ENCODE measurements around the gene ALDH1A1.

DNA sequence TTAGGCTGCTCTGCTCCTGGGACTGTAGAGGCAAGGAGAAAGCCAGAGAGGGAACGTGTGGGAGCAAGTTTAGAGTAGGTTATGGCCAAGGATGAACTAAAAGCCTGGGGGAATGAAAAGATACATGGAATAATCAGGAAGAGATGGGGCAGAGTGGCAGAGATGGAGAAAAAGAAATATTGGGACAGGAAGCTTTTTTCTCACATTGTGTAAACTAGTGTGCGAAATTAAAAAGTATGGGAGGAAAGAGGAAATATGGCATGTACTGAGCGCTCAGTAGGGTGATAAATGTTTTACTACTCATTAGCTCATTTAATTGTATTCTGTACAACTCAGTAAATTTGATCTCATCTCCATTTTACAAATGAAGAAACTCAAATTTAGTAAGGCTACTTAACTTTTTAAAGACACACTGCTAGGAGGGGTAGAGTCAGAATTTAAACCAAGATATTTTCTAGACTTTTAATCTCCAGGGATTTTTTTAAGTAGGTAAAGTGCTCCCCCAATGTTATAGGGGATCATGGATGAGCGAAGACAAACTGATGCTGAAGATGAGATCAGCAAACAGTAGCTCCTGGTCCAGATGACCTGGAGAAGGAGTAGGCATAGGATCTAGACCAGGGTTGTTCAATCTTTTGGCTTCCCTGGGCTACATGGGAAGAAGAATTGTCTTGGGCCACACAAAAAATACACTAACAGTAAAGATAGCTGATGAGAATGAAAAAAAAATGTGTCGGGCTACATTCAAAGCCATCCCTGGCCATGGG is 30.8 kb downstream of the ALDH1A1 start:
- TF ChIP-seq, protein P1, sequence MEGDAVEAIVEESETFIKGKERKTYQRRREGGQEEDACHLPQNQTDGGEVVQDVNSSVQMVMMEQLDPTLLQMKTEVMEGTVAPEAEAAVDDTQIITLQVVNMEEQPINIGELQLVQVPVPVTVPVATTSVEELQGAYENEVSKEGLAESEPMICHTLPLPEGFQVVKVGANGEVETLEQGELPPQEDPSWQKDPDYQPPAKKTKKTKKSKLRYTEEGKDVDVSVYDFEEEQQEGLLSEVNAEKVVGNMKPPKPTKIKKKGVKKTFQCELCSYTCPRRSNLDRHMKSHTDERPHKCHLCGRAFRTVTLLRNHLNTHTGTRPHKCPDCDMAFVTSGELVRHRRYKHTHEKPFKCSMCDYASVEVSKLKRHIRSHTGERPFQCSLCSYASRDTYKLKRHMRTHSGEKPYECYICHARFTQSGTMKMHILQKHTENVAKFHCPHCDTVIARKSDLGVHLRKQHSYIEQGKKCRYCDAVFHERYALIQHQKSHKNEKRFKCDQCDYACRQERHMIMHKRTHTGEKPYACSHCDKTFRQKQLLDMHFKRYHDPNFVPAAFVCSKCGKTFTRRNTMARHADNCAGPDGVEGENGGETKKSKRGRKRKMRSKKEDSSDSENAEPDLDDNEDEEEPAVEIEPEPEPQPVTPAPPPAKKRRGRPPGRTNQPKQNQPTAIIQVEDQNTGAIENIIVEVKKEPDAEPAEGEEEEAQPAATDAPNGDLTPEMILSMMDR (IDR thresholded peaks at IDR 0.05) = no peak
- no peak for TF ChIP-seq POLR2A (IDR thresholded peaks at IDR 0.05)

All from tibial nerve (tissue), 3 donors.